Measurements from ENCODE around the gene TPK1. TPM values are rescaled to one million over a fixed set of nuclear protein-coding genes. Genes with fewer than 3 reads are reported as not detected.
A peak's percentile ranks its signal among the peaks of the same experiment; 100 is the strongest.

The TPK1 gene
- 10 to 100 TPM in 1 of 4 donors, 1 to 10 TPM in 3; 4.5 to 11.8 (median 8.0) TPM for total RNA-seq

GRCh38 chr7:144835652-144836544 is at the start of gene TPK1:
Gene TPK1, minus strand, starts transcription at chr7:144836053. Its CDS starts 451 bp downstream, at chr7:144835602.
- peak; percentile 95 for ATAC-seq (ENCODE audit: low FRiP score)
- peak; percentile 37 for DNase-seq (ENCODE audit: low spot score)
- TF ChIP-seq CTCF (IDR thresholded peaks at IDR 0.05), result no peak

- no peak for ATAC-seq (ENCODE audit: low FRiP score)
- TF ChIP-seq CTCF (IDR thresholded peaks at IDR 0.05), result no peak
- DNase-seq (ENCODE audit: low spot score), result no peak
Observed at GRCh38 chr7:144885478-144885877, 49.6 kb upstream of the TPK1 start.

GRCh38 chr7:144884896-144885295 is 49.0 kb upstream of the TPK1 start:
- no peak for ATAC-seq (ENCODE audit: low FRiP score)
- no peak for DNase-seq (ENCODE audit: low spot score)
- no peak for TF ChIP-seq CTCF (IDR thresholded peaks at IDR 0.05)

GRCh38 chr7:144873316-144873845 is 37.5 kb upstream of the TPK1 start:
- TF ChIP-seq CTCF (IDR thresholded peaks at IDR 0.05), result no peak
- no peak for DNase-seq (ENCODE audit: low spot score)
- ATAC-seq (ENCODE audit: low FRiP score), result no peak

GRCh38 chr7:144869082-144869481 is 33.2 kb upstream of the TPK1 start:
- no peak for ATAC-seq (ENCODE audit: low FRiP score)
- no peak for TF ChIP-seq CTCF (IDR thresholded peaks at IDR 0.05)
- DNase-seq (ENCODE audit: low spot score), result no peak

GRCh38 chr7:144866189-144866588 is 30.3 kb upstream of the TPK1 start:
- DNase-seq (ENCODE audit: low spot score) (no peak), ATAC-seq (ENCODE audit: low FRiP score) (no peak)
- no peak for TF ChIP-seq CTCF (IDR thresholded peaks at IDR 0.05)

- DNase-seq (ENCODE audit: low spot score) (no peak), ATAC-seq (ENCODE audit: low FRiP score) (no peak)
- TF ChIP-seq CTCF (IDR thresholded peaks at IDR 0.05), result no peak
Observed at GRCh38 chr7:144863320-144863647, 27.4 kb upstream of the TPK1 start.

Measured in omental fat pad (tissue), 4 donors.